Sigmoid colon (tissue), 4 donors: ENCODE data around the gene MAP3K12.
"Not testable (repeated sequence)": the region's sequence is repeated elsewhere in the genome, so short reads cannot be mapped to it uniquely, and the experiment has no call there.

Experiments used
- CTCF ChIP-seq, 4 experiments: fragments of 450-650 bp in 3 of 4; fragments of 200-600 bp in 1 of 4; IDR thresholded peaks; one replicate each; pipeline ENCODE4 v1.5.1; 2016 to 2019; ENCODE audit warnings: antibody characterized with exemption in 4 of 4, mild to moderate bottlenecking in 3 of 4, moderate library complexity in 2 of 4
- POLR2A ChIP-seq, 2 donors: fragments of 450-650 bp; IDR thresholded peaks; one replicate each; pipeline ENCODE4 v1.6.1; 2016; ENCODE audit warnings: antibody characterized with exemption in 2 of 2, mild to moderate bottlenecking in 2 of 2, moderate library complexity in 2 of 2
- POLR2AphosphoS5 ChIP-seq, 4 donors: sonication (generic); formaldehyde crosslinking; IDR thresholded peaks; one replicate each; pipeline ENCODE4 v1.6.1; 2017; ENCODE audit warnings: antibody characterized with exemption in 4 of 4

- not testable (repeated sequence) for TF ChIP-seq CTCF, POLR2A, POLR2AphosphoS5 (IDR thresholded peaks at IDR 0.05)
Measured at GRCh38 chr12:53439582-53439981, 59.7 kb downstream of the MAP3K12 start.
